Gastrocnemius medialis (tissue), 4 donors: ENCODE data around the gene TUBB4B. TPM values are rescaled to one million over a fixed set of nuclear protein-coding genes. Genes with fewer than 3 reads are reported as not detected.
"Not testable (repeated sequence)": the region's sequence is repeated elsewhere in the genome, so short reads cannot be mapped to it uniquely, and the experiment has no call there.

Experiments used
- ATAC-seq, 2 donors: fragments of 150-250 bp; one replicate each; pipeline ENCODE4 v1.9.1; 2016
- DNase-seq, 2 donors: peaks; one replicate each; pipeline ENCODE4 v3.0.0-alpha.2; 2019
- H3K27ac ChIP-seq, 4 donors: fragments of 200-600 bp; sonication (generic); 1 replicate in 1 of 4; 2 replicates in 3 of 4; pipeline ENCODE4 v1.5.1; 2016 to 2018; ENCODE audit warnings: mild to moderate bottlenecking in 2 of 4, moderate library complexity in 1 of 4
- H3K27me3 ChIP-seq, 3 donors: fragments of 200-600 bp; sonication (generic) in 2 of 3; 1 replicate in 1 of 3; 2 replicates in 2 of 3; pipeline versions ENCODE4 v1.5.1 to v1.6.0; 2016 to 2019; ENCODE audit warnings: mild to moderate bottlenecking in 1 of 3, moderate library complexity in 1 of 3
- H3K36me3 ChIP-seq, 2 donors: fragments of 200-600 bp; sonication (generic) in 1 of 2; one replicate each; pipeline ENCODE4 v1.5.1; 2017 to 2018
- H3K4me1 ChIP-seq, 2 donors: fragments of 200-600 bp; sonication (generic) in 1 of 2; one replicate each; pipeline ENCODE4 v1.5.1; 2016 to 2017; ENCODE audit warnings: mild to moderate bottlenecking in 2 of 2
- H3K4me3 ChIP-seq, 4 donors: fragments of 200-600 bp; sonication (generic) in 3 of 4; 1 replicate in 1 of 4; 2 replicates in 3 of 4; pipeline ENCODE4 v1.5.1; 2016 to 2019; ENCODE audit warnings: mild to moderate bottlenecking in 2 of 4
- H3K9me3 ChIP-seq, 3 donors: fragments of 200-600 bp; sonication (generic) in 2 of 3; 1 replicate in 1 of 3; 2 replicates in 2 of 3; pipeline ENCODE4 v1.5.1; 2016 to 2019
- CTCF ChIP-seq, 5 experiments: fragments of 450-650 bp in 3 of 5; fragments of 200-600 bp in 2 of 5; sonication (generic) in 2 of 5; IDR thresholded peaks in 4 of 5; conservative IDR thresholded peaks in 1 of 5; 1 replicate in 4 of 5; 2 replicates in 1 of 5; pipeline ENCODE4 v1.5.1; 2016 to 2019; ENCODE audit warnings: antibody characterized with exemption in 5 of 5, mild to moderate bottlenecking in 3 of 5, moderate library complexity in 3 of 5
- POLR2A ChIP-seq, 2 donors: fragments of 450-650 bp; IDR thresholded peaks; one replicate each; pipeline ENCODE4 v1.6.1; 2017; ENCODE audit warnings: antibody characterized with exemption in 2 of 2, mild to moderate bottlenecking in 2 of 2, moderate library complexity in 2 of 2
- in situ Hi-C, 4 donors: fragments of 200-750 bp; cut with MboI; loops; one replicate each; pipeline versions ENCODE4 v1.15.0 to v1.8.0; 2017; ENCODE audit warnings: low sequenced_read_pairs in 4 of 4
- intact Hi-C: fragments of 100-400 bp; cut with DNase I; formaldehyde crosslinking; loops from one replicate; pipeline ENCODE4 v1.15.1; 2023; ENCODE audit warnings: low total_unique reads
- total RNA-seq, 4 donors: library from RNA; depleted of rRNA; stranded (reverse); fragments of >200 nt; gene quantifications; one replicate each; pipeline versions ENCODE4 v1.1.0 to v1.2.3, GENCODE V29; 2016

Gene TUBB4B
- total RNA-seq, 4 donors from 2014 or later, result 222 to 495 (median 363) TPM

GRCh38 chr9:137242269-137243203, 1.4 kb downstream of the TUBB4B start:
- peak overlapping the region; percentile 89 to 98 (median 93) for H3K27ac ChIP-seq
- peaks cover 0 to 23% of the 10 kb centered on the region in 2 donors for H3K36me3 ChIP-seq
- DNase-seq (no peak), ATAC-seq (no peak)
- in situ Hi-C loops, result no loop called here
- no peaks in the 10 kb centered on the region for H3K9me3 ChIP-seq
- H3K27me3 ChIP-seq, result no peaks in the 10 kb centered on the region
- intact Hi-C loops, result loop anchor here (5.0 kb wide), 1 partner anchor 40 kb away; the partner anchor contains the start of gene TPRN
- H3K4me3 ChIP-seq, result peak overlapping the region; percentile 75 to 100 (median 85)
- no peak for TF ChIP-seq POLR2A (IDR thresholded peaks at IDR 0.05)
- no peak for TF ChIP-seq CTCF (IDR thresholded peaks at IDR 0.05 in 4 of 5, conservative IDR thresholded peaks at IDR 0.05 in 1 of 5)
- H3K4me1 ChIP-seq, result peaks cover 53 to 68% of the 10 kb centered on the region in 2 donors

GRCh38 chr9:137243266-137243625, 2.2 kb downstream of the TUBB4B start:
- ATAC-seq, H3K4me3 ChIP-seq, H3K27me3 ChIP-seq, H3K9me3 ChIP-seq, in situ Hi-C loops, DNase-seq: not testable (repeated sequence)
- intact Hi-C loops, result loop anchor here (5.0 kb wide), 1 partner anchor 41 kb away; the partner anchor contains the start of gene TPRN
- peaks cover 53 to 67% of the 10 kb centered on the region in 2 donors for H3K4me1 ChIP-seq
- peak overlapping the region in 2 of 4 donors; percentile 93 to 98 for H3K27ac ChIP-seq
- H3K36me3 ChIP-seq, result peaks cover 0 to 23% of the 10 kb centered on the region in 2 donors

- intact Hi-C loops, result loop anchor here (5.0 kb wide), 1 partner anchor 42 kb away; the partner anchor contains the start of gene TPRN
- H3K9me3 ChIP-seq, result no peaks in the 10 kb centered on the region
- in situ Hi-C loops, result no loop called here
- TF ChIP-seq POLR2A (IDR thresholded peaks at IDR 0.05) (no peak), CTCF (IDR thresholded peaks at IDR 0.05 in 4 of 5, conservative IDR thresholded peaks at IDR 0.05 in 1 of 5) (no peak)
- H3K27me3 ChIP-seq, result no peaks in the 10 kb centered on the region
- peaks cover 0 to 23% of the 10 kb centered on the region in 2 donors for H3K36me3 ChIP-seq
- peaks cover 47 to 61% of the 10 kb centered on the region in 2 donors for H3K4me1 ChIP-seq
- H3K4me3 ChIP-seq, result no peak overlapping the region
- DNase-seq, result no peak
- H3K27ac ChIP-seq, result peak overlapping the region in 2 of 4 donors; percentile 46 to 98
- ATAC-seq, result no peak
Observed at GRCh38 chr9:137243626-137244485, 2.8 kb downstream of the TUBB4B start.

- Histone ChIP-seq H3K4me3 (no peak overlapping the region), H3K27ac (peak overlapping the region in 2 of 4 donors; percentile 46 to 98), H3K36me3 (peaks cover 0 to 23% of the 10 kb centered on the region in 2 donors), H3K4me1 (peaks cover 38 to 53% of the 10 kb centered on the region in 2 donors), H3K27me3 (no peaks in the 10 kb centered on the region), H3K9me3 (no peaks in the 10 kb centered on the region)
- intact Hi-C loops, result loop anchor here (5.0 kb wide), 1 partner anchor 42 kb away; the partner anchor contains the start of gene TPRN
- DNase-seq (no peak), ATAC-seq (no peak)
- in situ Hi-C loops, result no loop called here
- TF ChIP-seq CTCF (IDR thresholded peaks at IDR 0.05 in 4 of 5, conservative IDR thresholded peaks at IDR 0.05 in 1 of 5) (no peak), POLR2A (IDR thresholded peaks at IDR 0.05) (no peak)
Observed at GRCh38 chr9:137244486-137245449, 3.7 kb downstream of the TUBB4B start.
